Cardiac muscle cell (in vitro differentiated cells and primary cell): ENCODE results near the gene CHPT1. TPM values are rescaled to one million over a fixed set of nuclear protein-coding genes. Genes with fewer than 3 reads are reported as not detected.
A peak's percentile ranks its signal among the peaks of the same experiment; 100 is the strongest.

Source experiments
- DNase-seq, 2 donors: peaks; one replicate each; pipeline versions ENCODE4 v3.0.0 to v3.0.0-alpha.2; 2010 to 2017; ENCODE audit warnings: low read depth in 1 of 2, low spot score in 1 of 2
- H3K27ac ChIP-seq: fragments of 200-600 bp; sonication (generic); 2 replicates; pipeline ENCODE4 v1.5.1; 2016
- H3K27me3 ChIP-seq: fragments of 200-600 bp; sonication (generic); 2 replicates; pipeline ENCODE4 v1.6.0; 2016; ENCODE audit warnings: control low read depth
- H3K36me3 ChIP-seq: fragments of 200-600 bp; sonication (generic); 2 replicates; pipeline ENCODE4 v1.5.1; 2016; ENCODE audit warnings: control low read depth
- H3K4me1 ChIP-seq: fragments of 200-600 bp; sonication (generic); 2 replicates; pipeline ENCODE4 v1.8.1; 2017; ENCODE audit warnings: low read depth, mild to moderate bottlenecking, mixed run types
- H3K4me3 ChIP-seq: fragments of 200-600 bp; sonication (generic); 2 replicates; pipeline ENCODE4 v1.5.1; 2016; ENCODE audit warnings: mild to moderate bottlenecking
- H3K9me3 ChIP-seq: fragments of 200-600 bp; sonication (generic); 2 replicates; pipeline ENCODE4 v1.5.1; 2017; ENCODE audit warnings: low read depth, mild to moderate bottlenecking, control low read depth
- CTCF ChIP-seq: IDR thresholded peaks from 2 replicates; pipeline ENCODE4 v1.5.1; 2012; ENCODE audit warnings: low read depth, mild to moderate bottlenecking, low read length
- polyA plus RNA-seq: library from polyadenylated mRNA; unstranded; fragments of >200 nt; fragmentation: Nextera tagmentation; extraction: Ambion mirVana; gene quantifications from 2 replicates; pipeline ENCODE4 v1.2.1, GENCODE V29; 2016
- total RNA-seq: library from RNA; depleted of rRNA; stranded (reverse); fragments of >200 nt; gene quantifications from 2 replicates; pipeline ENCODE4 v1.2.3, GENCODE V29; 2016

CHPT1 gene
- total and polyA plus RNA-seq, 2 experiments from 2014 or later = 13.7 to 44.4 TPM

- Histone ChIP-seq H3K4me3 (no peak overlapping the region), H3K4me1 (no peaks in the 10 kb centered on the region), H3K36me3 (no peaks in the 10 kb centered on the region), H3K9me3 (no peaks in the 10 kb centered on the region), H3K27me3 (peaks cover 44% of the 10 kb centered on the region), H3K27ac (no peak overlapping the region)
- no peak for DNase-seq
- TF ChIP-seq CTCF = no peak
These were observed 31.2 kb upstream of the CHPT1 start for GRCh38 chr12:101666052-101666728.

- no peak for TF ChIP-seq CTCF
- no peak overlapping the region for H3K4me3 ChIP-seq
- no peaks in the 10 kb centered on the region for H3K36me3 ChIP-seq
- peaks cover 57% of the 10 kb centered on the region for H3K27me3 ChIP-seq
- H3K9me3 ChIP-seq = no peaks in the 10 kb centered on the region
- H3K27ac ChIP-seq = no peak overlapping the region
- H3K4me1 ChIP-seq = no peaks in the 10 kb centered on the region
- DNase-seq = no peak
These were observed 29.8 kb upstream of the CHPT1 start for GRCh38 chr12:101667591-101667990.

GRCh38 chr12:101670007-101670671, 27.3 kb upstream of the CHPT1 start:
- TF ChIP-seq CTCF = peak; percentile 65
- no peaks in the 10 kb centered on the region for H3K36me3 ChIP-seq
- DNase-seq = peak; percentile 43 to 77
- H3K9me3 ChIP-seq = no peaks in the 10 kb centered on the region
- H3K4me1 ChIP-seq = no peaks in the 10 kb centered on the region
- no peak overlapping the region for H3K27ac ChIP-seq
- peaks cover 45% of the 10 kb centered on the region for H3K27me3 ChIP-seq
- no peak overlapping the region for H3K4me3 ChIP-seq

GRCh38 chr12:101671157-101671791, 26.2 kb upstream of the CHPT1 start:
- no peak for DNase-seq
- H3K27ac ChIP-seq = no peak overlapping the region
- no peaks in the 10 kb centered on the region for H3K36me3 ChIP-seq
- H3K4me1 ChIP-seq = no peaks in the 10 kb centered on the region
- peaks cover 34% of the 10 kb centered on the region for H3K27me3 ChIP-seq
- H3K4me3 ChIP-seq = no peak overlapping the region
- TF ChIP-seq CTCF = no peak
- no peaks in the 10 kb centered on the region for H3K9me3 ChIP-seq

GRCh38 chr12:101671833-101672232, 25.6 kb upstream of the CHPT1 start:
- Histone ChIP-seq H3K36me3 (no peaks in the 10 kb centered on the region), H3K4me3 (no peak overlapping the region), H3K27ac (no peak overlapping the region), H3K9me3 (no peaks in the 10 kb centered on the region), H3K4me1 (no peaks in the 10 kb centered on the region), H3K27me3 (peaks cover 29% of the 10 kb centered on the region)
- no peak for TF ChIP-seq CTCF
- DNase-seq = no peak
